GM21717 (cell line): ENCODE data around the gene RNF144A.

Experiments used
- ATAC-seq: cut with Tn5 transposase; IDR thresholded peaks from one replicate; pipeline ENCODE4 v1.9.1; 2021; ENCODE audit warnings: mild to moderate bottlenecking, moderate library complexity; ENCODE audit not compliant: unreplicated experiment

The RNF144A gene

GRCh38 chr2:6968319-6969100, 51.3 kb downstream of the RNF144A start:
- ATAC-seq: no peak

GRCh38 chr2:6970551-6970950, 53.3 kb downstream of the RNF144A start:
- no peak for ATAC-seq

GRCh38 chr2:6970976-6971480, 53.8 kb downstream of the RNF144A start:
- no peak for ATAC-seq

GRCh38 chr2:6971502-6971901, 54.3 kb downstream of the RNF144A start:
- no peak for ATAC-seq

GRCh38 chr2:6972067-6972710, 55.0 kb downstream of the RNF144A start:
- ATAC-seq: no peak

- ATAC-seq: no peak
Observed at GRCh38 chr2:6973895-6974545, 56.8 kb downstream of the RNF144A start.

GRCh38 chr2:6975988-6976387, 58.8 kb downstream of the RNF144A start:
- no peak for ATAC-seq

- ATAC-seq: no peak
Observed at GRCh38 chr2:6977113-6977741, 60.0 kb downstream of the RNF144A start.

- ATAC-seq: no peak
Observed at GRCh38 chr2:6977786-6978185, 60.6 kb downstream of the RNF144A start.

- no peak for ATAC-seq
Observed at GRCh38 chr2:6978991-6979390, 61.8 kb downstream of the RNF144A start.

GRCh38 chr2:6982449-6982848, 65.2 kb downstream of the RNF144A start:
- ATAC-seq: no peak

GRCh38 chr2:6982934-6983589, 65.8 kb downstream of the RNF144A start:
- no peak for ATAC-seq

GRCh38 chr2:6986301-6986911, 69.2 kb downstream of the RNF144A start:
- ATAC-seq: no peak

- ATAC-seq: no peak
Observed at GRCh38 chr2:6986912-6987361, 69.7 kb downstream of the RNF144A start.

GRCh38 chr2:6990871-6991270, 73.7 kb downstream of the RNF144A start:
- ATAC-seq: no peak

- ATAC-seq: no peak
Observed at GRCh38 chr2:6992794-6993228, 75.6 kb downstream of the RNF144A start.

- ATAC-seq: no peak
Observed at GRCh38 chr2:6993229-6993640, 76.0 kb downstream of the RNF144A start.

GRCh38 chr2:6993936-6994335, 76.7 kb downstream of the RNF144A start:
- ATAC-seq: no peak

GRCh38 chr2:6994536-6995128, 77.4 kb downstream of the RNF144A start:
- no peak for ATAC-seq
